SU-DHL-6 (cell line): ENCODE measurements around the gene PHLDB1.

Source experiments
- EZH2phosphoT487 ChIP-seq: fragments of 200-600 bp; sonication (generic), shearing (Covaris generic); conservative IDR thresholded peaks from 2 replicates; pipeline ENCODE4 v1.6.1; 2018; ENCODE audit warnings: mild to moderate bottlenecking, antibody characterized with exemption, low read length, moderate library complexity, mixed read lengths
- TF ChIP-seq, protein P1 (sequence below): fragments of 200-600 bp; sonication (generic); IDR thresholded peaks from one replicate; pipeline ENCODE4 v1.5.1; 2017; ENCODE audit warnings: antibody characterized with exemption, mild to moderate bottlenecking, low read length, moderate library complexity; ENCODE audit not compliant: insufficient read depth, poor library complexity, severe bottlenecking

DNA sequence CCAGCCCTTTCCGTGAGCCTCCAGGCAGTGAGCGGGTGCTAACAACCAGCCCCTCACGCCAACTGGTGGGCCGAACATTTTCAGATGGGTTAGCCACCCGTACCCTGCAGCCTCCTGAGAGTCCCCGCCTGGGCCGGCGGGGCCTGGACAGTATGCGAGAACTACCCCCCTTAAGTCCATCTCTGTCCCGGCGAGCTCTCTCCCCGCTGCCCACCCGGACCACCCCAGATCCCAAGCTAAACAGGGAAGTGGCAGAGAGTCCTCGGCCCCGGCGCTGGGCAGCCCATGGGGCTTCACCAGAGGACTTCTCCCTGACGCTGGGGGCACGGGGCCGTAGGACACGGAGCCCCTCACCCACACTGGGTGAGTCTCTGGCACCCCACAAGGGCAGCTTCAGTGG is 20.6 kb downstream of the PHLDB1 start:
- TF ChIP-seq, protein P1, sequence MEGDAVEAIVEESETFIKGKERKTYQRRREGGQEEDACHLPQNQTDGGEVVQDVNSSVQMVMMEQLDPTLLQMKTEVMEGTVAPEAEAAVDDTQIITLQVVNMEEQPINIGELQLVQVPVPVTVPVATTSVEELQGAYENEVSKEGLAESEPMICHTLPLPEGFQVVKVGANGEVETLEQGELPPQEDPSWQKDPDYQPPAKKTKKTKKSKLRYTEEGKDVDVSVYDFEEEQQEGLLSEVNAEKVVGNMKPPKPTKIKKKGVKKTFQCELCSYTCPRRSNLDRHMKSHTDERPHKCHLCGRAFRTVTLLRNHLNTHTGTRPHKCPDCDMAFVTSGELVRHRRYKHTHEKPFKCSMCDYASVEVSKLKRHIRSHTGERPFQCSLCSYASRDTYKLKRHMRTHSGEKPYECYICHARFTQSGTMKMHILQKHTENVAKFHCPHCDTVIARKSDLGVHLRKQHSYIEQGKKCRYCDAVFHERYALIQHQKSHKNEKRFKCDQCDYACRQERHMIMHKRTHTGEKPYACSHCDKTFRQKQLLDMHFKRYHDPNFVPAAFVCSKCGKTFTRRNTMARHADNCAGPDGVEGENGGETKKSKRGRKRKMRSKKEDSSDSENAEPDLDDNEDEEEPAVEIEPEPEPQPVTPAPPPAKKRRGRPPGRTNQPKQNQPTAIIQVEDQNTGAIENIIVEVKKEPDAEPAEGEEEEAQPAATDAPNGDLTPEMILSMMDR = no peak
- TF ChIP-seq EZH2phosphoT487 = no peak
